Kidney (tissue), 14 donors: ENCODE data around the gene NFKBIE. TPM values are rescaled to one million over a fixed set of nuclear protein-coding genes. Genes with fewer than 3 reads are reported as not detected.

Source experiments
- DNase-seq, 5 donors: peaks; one replicate each; pipeline ENCODE4 v3.0.0-alpha.2; 2013 to 2020
- FAIRE-seq: peaks from 2 replicates; lab custom pipeline; 2012; peaks lifted over from hg19 to GRCh38; lab: Jason Lieb, UNC
- H3K27ac ChIP-seq, 2 donors: one replicate each; pipeline ENCODE4 v1.7.0; 2013; ENCODE audit warnings: low read depth in 2 of 2, low read length in 2 of 2, inconsistent platforms in 1 of 2
- H3K27me3 ChIP-seq: one replicate; pipeline ENCODE4 v1.7.1; 2013; ENCODE audit warnings: low read length, inconsistent platforms; ENCODE audit not compliant: control insufficient read depth, insufficient read depth
- H3K36me3 ChIP-seq, 3 donors: one replicate each; pipeline versions ENCODE4 v1.7.0 to v1.7.1; 2013; ENCODE audit warnings: low read length in 3 of 3, control low read depth in 1 of 3, inconsistent platforms in 1 of 3; ENCODE audit not compliant: insufficient read depth in 3 of 3, control insufficient read depth in 2 of 3
- H3K4me1 ChIP-seq, 3 donors: one replicate each; pipeline versions ENCODE4 v1.7.0 to v1.7.1; 2013; ENCODE audit warnings: low read length in 3 of 3, inconsistent platforms in 1 of 3, low read depth in 1 of 3; ENCODE audit not compliant: control insufficient read depth in 2 of 3, insufficient read depth in 2 of 3
- H3K4me3 ChIP-seq, 3 donors: one replicate each; pipeline versions ENCODE4 v1.7.0 to v1.8.1; 2013; ENCODE audit warnings: low read length in 3 of 3, control low read depth in 1 of 3, inconsistent platforms in 1 of 3
- H3K9ac ChIP-seq, 3 donors: one replicate each; pipeline versions ENCODE4 v1.7.0 to v1.7.1; 2013; ENCODE audit warnings: low read length in 3 of 3, control low read depth in 1 of 3, inconsistent platforms in 1 of 3
- H3K9me3 ChIP-seq, 3 donors: one replicate each; pipeline versions ENCODE4 v1.7.0 to v1.7.1; 2013; ENCODE audit warnings: low read length in 3 of 3, control low read depth in 1 of 3, inconsistent platforms in 1 of 3; ENCODE audit not compliant: control insufficient read depth in 2 of 3, insufficient read depth in 1 of 3
- intact Hi-C: fragments of 100-400 bp; cut with DNase I; formaldehyde crosslinking; loops from one replicate; pipeline ENCODE4 v1.11.1; 2022
- polyA plus RNA-seq: library from polyadenylated mRNA; stranded (reverse); fragments of 350-450 nt; fragmentation: Illumina TruSeq; extraction: RNeasy Lipid Tissue Mini Kit (QIAGEN cat#74804); gene quantifications from one replicate; pipeline ENCODE4 v1.2.3, GENCODE V29; 2014; ENCODE audit warnings: low read depth, low replicate concordance; ENCODE audit not compliant: insufficient read depth
- total RNA-seq: library from RNA; stranded (reverse); fragmentation: NEBNext Ultra II Directional; extraction: Animal tissue kit (Norgen Biotek cat#: 25700); gene quantifications from one replicate; pipeline ENCODE4 v1.2.1, GENCODE V29; 2021
- TF ChIP-seq, protein P1 (sequence below): IDR thresholded peaks from 3 replicates; pipeline ENCODE4 v1.5.1; 2012; ENCODE audit warnings: mild to moderate bottlenecking, moderate library complexity, borderline replicate concordance; ENCODE audit not compliant: insufficient read depth; ENCODE audit errors: extremely low read depth
- donor health status: control.
- donor health status: control.
- donor health status: control.
- donor health status: control.
- donor health status: control.
- donor health status: DM: yes; HTN: yes; CAD: no.
- donor health status: Normal renal cell carcinoma (clear cell type).

The NFKBIE gene
- total and polyA plus RNA-seq, 2 donors from 2014 or later, result 12.6 to 19.0 TPM

GRCh38 chr6:44249082-44249748, 16.1 kb downstream of the NFKBIE start:
- H3K9me3 ChIP-seq, result no peaks in the 10 kb centered on the region
- H3K9ac ChIP-seq, result no peak overlapping the region
- no peaks in the 10 kb centered on the region for H3K27me3 ChIP-seq
- H3K4me1 ChIP-seq, result peaks cover 0 to 10% (median 0%) of the 10 kb centered on the region in 3 donors
- TF ChIP-seq, protein P1, sequence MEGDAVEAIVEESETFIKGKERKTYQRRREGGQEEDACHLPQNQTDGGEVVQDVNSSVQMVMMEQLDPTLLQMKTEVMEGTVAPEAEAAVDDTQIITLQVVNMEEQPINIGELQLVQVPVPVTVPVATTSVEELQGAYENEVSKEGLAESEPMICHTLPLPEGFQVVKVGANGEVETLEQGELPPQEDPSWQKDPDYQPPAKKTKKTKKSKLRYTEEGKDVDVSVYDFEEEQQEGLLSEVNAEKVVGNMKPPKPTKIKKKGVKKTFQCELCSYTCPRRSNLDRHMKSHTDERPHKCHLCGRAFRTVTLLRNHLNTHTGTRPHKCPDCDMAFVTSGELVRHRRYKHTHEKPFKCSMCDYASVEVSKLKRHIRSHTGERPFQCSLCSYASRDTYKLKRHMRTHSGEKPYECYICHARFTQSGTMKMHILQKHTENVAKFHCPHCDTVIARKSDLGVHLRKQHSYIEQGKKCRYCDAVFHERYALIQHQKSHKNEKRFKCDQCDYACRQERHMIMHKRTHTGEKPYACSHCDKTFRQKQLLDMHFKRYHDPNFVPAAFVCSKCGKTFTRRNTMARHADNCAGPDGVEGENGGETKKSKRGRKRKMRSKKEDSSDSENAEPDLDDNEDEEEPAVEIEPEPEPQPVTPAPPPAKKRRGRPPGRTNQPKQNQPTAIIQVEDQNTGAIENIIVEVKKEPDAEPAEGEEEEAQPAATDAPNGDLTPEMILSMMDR, result no peak
- FAIRE-seq (no peak), DNase-seq (no peak)
- H3K36me3 ChIP-seq, result peaks cover 20 to 49% (median 35%) of the 10 kb centered on the region in 3 donors
- intact Hi-C loops, result no loop called here
- peak overlapping the region in 1 of 3 donors; percentile 100 for H3K4me3 ChIP-seq
- H3K27ac ChIP-seq, result no peak overlapping the region

DNA sequence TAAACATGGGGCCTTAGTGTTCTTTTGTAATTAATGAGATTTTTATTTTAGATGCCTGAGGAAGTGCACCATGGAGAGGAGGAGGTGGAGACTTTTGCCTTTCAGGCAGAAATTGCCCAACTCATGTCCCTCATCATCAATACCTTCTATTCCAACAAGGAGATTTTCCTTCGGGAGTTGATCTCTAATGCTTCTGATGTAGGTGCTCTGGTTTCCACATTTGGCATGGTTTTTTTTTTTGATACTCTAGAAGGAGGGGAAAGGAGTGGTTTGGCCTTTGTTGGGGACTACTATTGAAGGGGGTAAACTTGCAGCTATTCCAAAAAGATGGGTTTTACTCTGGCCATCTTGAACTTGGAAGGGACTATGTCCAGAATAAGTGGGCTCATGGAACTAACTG, 16.8 kb downstream of the NFKBIE start:
- Histone ChIP-seq H3K9ac (peak overlapping the region in 2 of 3 donors; percentile 3 to 100), H3K36me3 (peaks cover 20 to 46% (median 31%) of the 10 kb centered on the region in 3 donors), H3K27me3 (no peaks in the 10 kb centered on the region), H3K4me1 (peaks cover 0 to 10% (median 0%) of the 10 kb centered on the region in 3 donors), H3K27ac (peak overlapping the region in 1 of 2 donors; percentile 100), H3K9me3 (no peaks in the 10 kb centered on the region), H3K4me3 (peak overlapping the region; percentile 97 to 100 (median 99))
- intact Hi-C loops, result no loop called here
- no peak for DNase-seq
- FAIRE-seq, result no peak
- TF ChIP-seq, protein P1, result no peak

GRCh38 chr6:44247338-44248302, 17.7 kb downstream of the NFKBIE start:
- no peaks in the 10 kb centered on the region for H3K9me3 ChIP-seq
- H3K36me3 ChIP-seq, result peaks cover 20 to 39% (median 21%) of the 10 kb centered on the region in 3 donors
- TF ChIP-seq, protein P1, result no peak
- H3K27me3 ChIP-seq, result no peaks in the 10 kb centered on the region
- H3K9ac ChIP-seq, result peak overlapping the region; percentile 97 to 100 (median 100)
- DNase-seq (peak; percentile 68 to 93 (median 85)), FAIRE-seq (no peak)
- H3K4me3 ChIP-seq, result peak overlapping the region; percentile 97 to 100 (median 99)
- intact Hi-C loops, result no loop called here
- peak overlapping the region; percentile 99 to 100 for H3K27ac ChIP-seq
- peaks cover 0 to 10% (median 0%) of the 10 kb centered on the region in 3 donors for H3K4me1 ChIP-seq
